Hepatocyte (in vitro differentiated cells): ENCODE data around the gene HSF2BP. TPM values are rescaled to one million over a fixed set of nuclear protein-coding genes. Genes with fewer than 3 reads are reported as not detected.

ENCODE experiments used
- DNase-seq: peaks from one replicate; pipeline ENCODE4 v3.0.0-alpha.2; 2016; ENCODE audit warnings: low spot score
- H2AFZ ChIP-seq: fragments of 200-600 bp; sonication (generic); 2 replicates; pipeline ENCODE4 v1.6.0; 2016; ENCODE audit warnings: antibody characterized with exemption, mild to moderate bottlenecking
- H3K27ac ChIP-seq: fragments of 200-600 bp; sonication (generic); 2 replicates; pipeline ENCODE4 v1.5.1; 2016; ENCODE audit warnings: mild to moderate bottlenecking
- H3K27me3 ChIP-seq: fragments of 200-600 bp; sonication (generic); 2 replicates; pipeline ENCODE4 v1.6.1; 2016
- H3K36me3 ChIP-seq: fragments of 200-600 bp; sonication (generic); replicated peaks from 2 replicates; pipeline ENCODE4 v1.5.1; 2016; ENCODE audit warnings: low read depth; ENCODE audit not compliant: insufficient read depth
- H3K4me1 ChIP-seq: fragments of 200-600 bp; sonication (generic); 2 replicates; pipeline ENCODE4 v1.5.1; 2016; ENCODE audit warnings: mild to moderate bottlenecking, moderate library complexity; ENCODE audit not compliant: insufficient read depth
- H3K4me2 ChIP-seq: fragments of 200-600 bp; sonication (generic); 2 replicates; pipeline ENCODE4 v1.6.0; 2016
- H3K4me3 ChIP-seq: fragments of 200-600 bp; sonication (generic); 2 replicates; pipeline ENCODE4 v1.5.1; 2016; ENCODE audit warnings: mild to moderate bottlenecking
- H3K79me2 ChIP-seq: fragments of 200-600 bp; sonication (generic); 2 replicates; pipeline ENCODE4 v1.6.0; 2017; ENCODE audit warnings: mild to moderate bottlenecking
- H3K9me2 ChIP-seq: fragments of 200-600 bp; sonication (generic); replicated peaks from 2 replicates; pipeline ENCODE4 v1.6.0; 2017; ENCODE audit warnings: mild to moderate bottlenecking; ENCODE audit not compliant: insufficient read depth
- H3K9me3 ChIP-seq: fragments of 200-600 bp; sonication (generic); 2 replicates; pipeline ENCODE4 v1.5.1; 2016; ENCODE audit warnings: low read depth, mild to moderate bottlenecking
- H4K20me1 ChIP-seq: fragments of 200-600 bp; sonication (generic); 2 replicates; pipeline ENCODE4 v1.6.0; 2016; ENCODE audit warnings: mild to moderate bottlenecking; ENCODE audit not compliant: insufficient read depth, poor library complexity, severe bottlenecking
- EZH2 ChIP-seq: fragments of 200-600 bp; sonication (generic); IDR thresholded peaks from 2 replicates; pipeline ENCODE4 v1.6.1; 2016; ENCODE audit warnings: antibody characterized with exemption, mild to moderate bottlenecking, borderline replicate concordance
- EZH2phosphoT487 ChIP-seq: fragments of 200-600 bp; sonication (generic); IDR thresholded peaks from one replicate; pipeline ENCODE4 v1.6.1; 2018; ENCODE audit warnings: antibody characterized with exemption, mild to moderate bottlenecking, low read depth, moderate library complexity; ENCODE audit not compliant: unreplicated experiment, severe bottlenecking
- WGBS: methylation state at CpG from one replicate; pipeline ENCODE4 v1.1.6; 2016; ENCODE audit warnings: low lambda C conversion rate; ENCODE audit errors: missing lambda C conversion rate; 5-methylcytosine and 5-hydroxymethylcytosine counted together
- polyA plus RNA-seq: library from polyadenylated mRNA; unstranded; fragments of >200 nt; fragmentation: Nextera tagmentation; extraction: Ambion mirVana; gene quantifications from 2 replicates; pipeline ENCODE4 v1.2.1, GENCODE V29; 2016
- total RNA-seq: library from RNA; depleted of rRNA; stranded (reverse); fragments of >200 nt; gene quantifications from 2 replicates; pipeline ENCODE4 v1.2.3, GENCODE V29; 2014
- TF ChIP-seq, protein P1 (sequence below): fragments of 200-600 bp; sonication (generic); IDR thresholded peaks from 2 replicates; pipeline ENCODE4 v1.5.1; 2016; ENCODE audit warnings: antibody characterized with exemption, mild to moderate bottlenecking; ENCODE audit not compliant: poor library complexity

The HSF2BP gene
- total and polyA plus RNA-seq, 2 experiments from 2014 or later = 1.3 to 1.4 TPM

DNA sequence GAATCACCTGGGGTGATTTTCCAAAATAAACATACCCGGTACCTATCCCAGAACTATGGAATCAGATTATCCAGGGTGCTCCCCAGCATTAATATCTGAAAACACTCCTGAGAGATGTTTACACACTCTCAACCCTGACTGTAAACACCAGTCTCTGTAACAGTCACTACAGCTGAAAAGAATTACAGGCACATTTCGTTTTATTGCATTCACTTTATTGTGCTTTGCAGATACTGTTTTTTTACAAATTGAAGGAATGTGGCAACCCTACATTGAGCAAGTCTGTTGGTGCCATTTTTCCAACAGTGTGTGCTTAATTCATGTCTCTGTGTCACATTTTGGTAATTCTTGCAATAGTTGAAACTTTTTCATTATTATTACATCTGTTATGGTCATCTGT is 31.8 kb downstream of the HSF2BP start:
- WGBS = 42% methylated on average over 2 of the region's 2 CpGs
- H3K27ac ChIP-seq = peak overlapping the region; percentile 77
- H2AFZ ChIP-seq = no peak overlapping the region
- no peaks in the 10 kb centered on the region for H3K79me2 ChIP-seq
- no peaks in the 10 kb centered on the region for H4K20me1 ChIP-seq
- DNase-seq = no peak
- H3K9me3 ChIP-seq = peaks cover 4% of the 10 kb centered on the region
- no peaks in the 10 kb centered on the region for H3K9me2 ChIP-seq
- H3K4me3 ChIP-seq = no peak overlapping the region
- H3K27me3 ChIP-seq = no peaks in the 10 kb centered on the region
- no peaks in the 10 kb centered on the region for H3K36me3 ChIP-seq
- TF ChIP-seq, protein P1, sequence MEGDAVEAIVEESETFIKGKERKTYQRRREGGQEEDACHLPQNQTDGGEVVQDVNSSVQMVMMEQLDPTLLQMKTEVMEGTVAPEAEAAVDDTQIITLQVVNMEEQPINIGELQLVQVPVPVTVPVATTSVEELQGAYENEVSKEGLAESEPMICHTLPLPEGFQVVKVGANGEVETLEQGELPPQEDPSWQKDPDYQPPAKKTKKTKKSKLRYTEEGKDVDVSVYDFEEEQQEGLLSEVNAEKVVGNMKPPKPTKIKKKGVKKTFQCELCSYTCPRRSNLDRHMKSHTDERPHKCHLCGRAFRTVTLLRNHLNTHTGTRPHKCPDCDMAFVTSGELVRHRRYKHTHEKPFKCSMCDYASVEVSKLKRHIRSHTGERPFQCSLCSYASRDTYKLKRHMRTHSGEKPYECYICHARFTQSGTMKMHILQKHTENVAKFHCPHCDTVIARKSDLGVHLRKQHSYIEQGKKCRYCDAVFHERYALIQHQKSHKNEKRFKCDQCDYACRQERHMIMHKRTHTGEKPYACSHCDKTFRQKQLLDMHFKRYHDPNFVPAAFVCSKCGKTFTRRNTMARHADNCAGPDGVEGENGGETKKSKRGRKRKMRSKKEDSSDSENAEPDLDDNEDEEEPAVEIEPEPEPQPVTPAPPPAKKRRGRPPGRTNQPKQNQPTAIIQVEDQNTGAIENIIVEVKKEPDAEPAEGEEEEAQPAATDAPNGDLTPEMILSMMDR = no peak
- no peak for TF ChIP-seq EZH2phosphoT487
- TF ChIP-seq EZH2 = no peak
- H3K4me1 ChIP-seq = peaks cover 18% of the 10 kb centered on the region
- no peak overlapping the region for H3K4me2 ChIP-seq

DNA sequence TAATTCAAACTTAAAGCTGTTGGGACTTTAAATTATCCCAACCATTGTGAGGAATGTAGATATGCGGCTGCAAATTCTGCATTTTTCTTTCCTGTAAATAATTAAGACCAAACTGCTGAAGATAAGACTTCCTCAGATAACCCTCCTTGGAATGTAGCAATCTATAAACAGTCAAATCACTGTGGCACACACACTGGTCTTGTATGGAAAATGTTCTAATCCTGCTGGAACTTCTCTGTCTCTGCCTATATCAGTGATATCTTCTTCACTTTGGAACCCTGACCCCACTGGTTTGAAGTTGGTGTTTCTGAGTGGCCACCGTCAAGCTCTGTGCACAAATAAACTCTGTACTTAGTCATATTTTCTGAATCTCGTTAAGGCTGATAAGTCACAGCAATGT is 32.9 kb downstream of the HSF2BP start:
- Histone ChIP-seq H2AFZ (no peak overlapping the region), H3K9me2 (no peaks in the 10 kb centered on the region), H3K4me2 (no peak overlapping the region), H4K20me1 (no peaks in the 10 kb centered on the region), H3K27ac (peak overlapping the region; percentile 77), H3K79me2 (no peaks in the 10 kb centered on the region), H3K27me3 (no peaks in the 10 kb centered on the region), H3K36me3 (no peaks in the 10 kb centered on the region), H3K4me1 (peaks cover 18% of the 10 kb centered on the region), H3K9me3 (peaks cover 4% of the 10 kb centered on the region), H3K4me3 (no peak overlapping the region)
- 19% methylated on average over 3 of the region's 3 CpGs for WGBS
- DNase-seq = peak; percentile 35
- TF ChIP-seq EZH2phosphoT487 = no peak
- TF ChIP-seq EZH2 = no peak
- TF ChIP-seq, protein P1 = no peak

DNA sequence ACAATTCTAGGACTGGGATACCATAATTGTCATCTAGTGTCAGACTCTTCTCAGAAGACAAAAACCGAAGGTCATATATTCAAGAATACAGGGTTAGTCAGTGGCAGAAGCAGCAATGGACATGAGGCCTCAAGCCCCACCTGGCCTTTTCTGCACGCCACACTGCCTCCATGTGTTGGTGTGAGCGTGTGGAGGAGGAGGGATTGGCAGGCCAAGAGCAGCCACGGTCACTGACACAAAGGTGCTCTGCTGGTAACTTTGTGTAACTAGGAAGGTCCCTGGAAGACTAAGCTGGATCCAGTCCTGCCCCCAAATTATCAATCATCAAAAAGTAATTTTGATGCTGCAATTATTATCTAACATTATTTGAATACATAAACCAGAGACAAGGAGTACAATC is 34.9 kb downstream of the HSF2BP start:
- TF ChIP-seq, protein P1 = no peak
- TF ChIP-seq EZH2 = no peak
- no peak for TF ChIP-seq EZH2phosphoT487
- Histone ChIP-seq H3K4me3 (no peak overlapping the region), H2AFZ (no peak overlapping the region), H3K9me2 (no peaks in the 10 kb centered on the region), H3K27me3 (no peaks in the 10 kb centered on the region), H3K4me1 (peaks cover 18% of the 10 kb centered on the region), H3K4me2 (no peak overlapping the region), H3K36me3 (peaks cover 4% of the 10 kb centered on the region), H4K20me1 (no peaks in the 10 kb centered on the region), H3K27ac (no peak overlapping the region), H3K9me3 (peaks cover 17% of the 10 kb centered on the region), H3K79me2 (no peaks in the 10 kb centered on the region)
- 88% methylated on average over 4 of the region's 4 CpGs for WGBS
- no peak for DNase-seq

DNA sequence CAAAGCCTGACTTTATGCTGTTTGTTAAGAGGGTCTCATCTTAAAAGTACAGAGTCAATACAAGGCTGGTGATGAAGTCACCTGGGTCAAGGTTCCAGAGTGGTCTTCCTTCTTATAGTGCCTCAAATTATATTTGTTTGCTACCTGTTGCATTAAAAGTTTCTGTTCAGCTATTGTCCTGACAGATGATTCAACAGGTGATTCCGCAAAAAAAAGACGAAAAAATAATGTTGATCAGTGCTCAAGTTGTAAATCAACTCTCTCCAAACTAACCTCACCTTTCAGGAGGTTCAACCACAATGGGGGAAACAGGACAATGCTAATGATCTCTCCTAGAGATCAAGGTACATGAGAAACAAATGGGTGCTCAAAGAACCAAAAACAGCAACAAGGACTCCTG is 35.7 kb downstream of the HSF2BP start:
- H3K4me1 ChIP-seq = peaks cover 18% of the 10 kb centered on the region
- no peak overlapping the region for H3K4me2 ChIP-seq
- no peaks in the 10 kb centered on the region for H3K27me3 ChIP-seq
- no peaks in the 10 kb centered on the region for H4K20me1 ChIP-seq
- no peak overlapping the region for H3K27ac ChIP-seq
- no peaks in the 10 kb centered on the region for H3K79me2 ChIP-seq
- TF ChIP-seq, protein P1 = no peak
- TF ChIP-seq EZH2 (no peak), EZH2phosphoT487 (no peak)
- H2AFZ ChIP-seq = no peak overlapping the region
- H3K9me2 ChIP-seq = no peaks in the 10 kb centered on the region
- H3K36me3 ChIP-seq = peaks cover 4% of the 10 kb centered on the region
- no peak for DNase-seq
- peaks cover 13% of the 10 kb centered on the region for H3K9me3 ChIP-seq
- no peak overlapping the region for H3K4me3 ChIP-seq
- 98% methylated on average over 2 of the region's 2 CpGs for WGBS
